HEK293 (cell line): ENCODE data around the gene RWDD1.

Experiments
- HOXD13 ChIP-seq: sonication (generic); formaldehyde crosslinking; IDR thresholded peaks from 2 replicates; pipeline ENCODE4 v1.8.0; 2022; ENCODE audit warnings: missing genetic modification reagents, borderline replicate concordance
- TRIM28 ChIP-seq: IDR thresholded peaks from 2 replicates; pipeline ENCODE4 v1.6.1; 2011; ENCODE audit warnings: low read length, control low read depth, borderline replicate concordance
- YY1 ChIP-seq: fragments of 450-650 bp; formaldehyde crosslinking; IDR thresholded peaks from 2 replicates; pipeline ENCODE4 v1.5.1; 2018; ENCODE audit warnings: missing biosample characterization, missing genetic modification characterization
- ZNF138 ChIP-seq: fragments of 450-650 bp; formaldehyde crosslinking; IDR thresholded peaks from 2 replicates; pipeline ENCODE4 v1.5.1; 2016; ENCODE audit warnings: missing biosample characterization, missing genetic modification characterization, borderline replicate concordance
- ZNF184 ChIP-seq: fragments of 450-650 bp; IDR thresholded peaks from 2 replicates; pipeline ENCODE4 v1.5.1; 2018; ENCODE audit warnings: missing biosample characterization, mild to moderate bottlenecking, missing genetic modification characterization
- ZNF19 ChIP-seq: fragments of 450-650 bp; formaldehyde crosslinking; IDR thresholded peaks from 2 replicates; pipeline ENCODE4; 2016; ENCODE audit warnings: missing biosample characterization, missing genetic modification characterization, low read depth
- ZNF211 ChIP-seq: fragments of 450-650 bp; formaldehyde crosslinking; IDR thresholded peaks from 2 replicates; pipeline ENCODE4 v1.5.1; 2016; ENCODE audit warnings: low read depth, missing biosample characterization, missing genetic modification characterization
- ZNF23 ChIP-seq: fragments of 450-650 bp; formaldehyde crosslinking; IDR thresholded peaks from 2 replicates; pipeline ENCODE4 v1.5.1; 2016; ENCODE audit warnings: missing biosample characterization, missing genetic modification characterization, borderline replicate concordance
- ZNF292 ChIP-seq: fragments of 450-650 bp; formaldehyde crosslinking; IDR thresholded peaks from 2 replicates; pipeline ENCODE4 v1.5.1; 2016; ENCODE audit warnings: low read depth, missing biosample characterization, missing genetic modification characterization, borderline replicate concordance
- ZNF335 ChIP-seq: fragments of 450-650 bp; formaldehyde crosslinking; conservative IDR thresholded peaks from 2 replicates; pipeline ENCODE4 v1.5.1; 2016; ENCODE audit warnings: missing biosample characterization, missing genetic modification characterization
- ZNF394 ChIP-seq: fragments of 450-650 bp; formaldehyde crosslinking; IDR thresholded peaks from 2 replicates; pipeline ENCODE4 v1.5.1; 2016; ENCODE audit warnings: missing biosample characterization, missing genetic modification characterization, mild to moderate bottlenecking, moderate library complexity, borderline replicate concordance
- ZNF660 ChIP-seq: fragments of 450-650 bp; IDR thresholded peaks from 2 replicates; pipeline ENCODE4 v1.5.1; 2018; ENCODE audit warnings: missing biosample characterization, mild to moderate bottlenecking, missing genetic modification characterization
- ZNF664 ChIP-seq: fragments of 450-650 bp; formaldehyde crosslinking; IDR thresholded peaks from 2 replicates; pipeline ENCODE4 v1.5.1; 2016; ENCODE audit warnings: missing biosample characterization, missing genetic modification characterization
- ZNF670 ChIP-seq: fragments of 450-650 bp; formaldehyde crosslinking; IDR thresholded peaks from 2 replicates; pipeline ENCODE4 v1.5.1; 2016; ENCODE audit warnings: missing biosample characterization, missing genetic modification characterization, low read depth
- ZNF777 ChIP-seq: fragments of 450-650 bp; formaldehyde crosslinking; IDR thresholded peaks from 2 replicates; pipeline ENCODE4 v1.5.1; 2017; ENCODE audit warnings: missing biosample characterization, missing genetic modification characterization, borderline replicate concordance
- ZNF791 ChIP-seq: fragments of 450-650 bp; formaldehyde crosslinking; IDR thresholded peaks from 2 replicates; pipeline ENCODE4 v1.5.1; 2016; ENCODE audit warnings: missing biosample characterization, missing genetic modification characterization
- ZNF843 ChIP-seq: fragments of 450-650 bp; formaldehyde crosslinking; IDR thresholded peaks from 2 replicates; pipeline ENCODE4 v1.5.1; 2016; ENCODE audit warnings: missing biosample characterization, missing genetic modification characterization
- ZSCAN30 ChIP-seq: fragments of 450-650 bp; IDR thresholded peaks from 2 replicates; pipeline ENCODE4 v1.5.1; 2018; ENCODE audit warnings: missing biosample characterization, mild to moderate bottlenecking, missing genetic modification characterization, moderate library complexity
- TF ChIP-seq, protein P1 (sequence below): fragments of 450-650 bp; formaldehyde crosslinking; conservative IDR thresholded peaks from 2 replicates; pipeline ENCODE4 v1.5.1; 2016; ENCODE audit warnings: low read depth, missing biosample characterization, missing genetic modification characterization
- TF ChIP-seq, protein P2 (sequence below): fragments of 450-650 bp; formaldehyde crosslinking; IDR thresholded peaks from 2 replicates; pipeline ENCODE4 v1.5.1; 2016; ENCODE audit warnings: missing biosample characterization, missing genetic modification characterization
- TF ChIP-seq, protein P3 (sequence below): fragments of 450-650 bp; formaldehyde crosslinking; IDR thresholded peaks from 2 replicates; pipeline ENCODE4 v1.5.1; 2016; ENCODE audit warnings: missing biosample characterization, missing genetic modification characterization, borderline replicate concordance
- TF ChIP-seq, protein P4 (sequence below): fragments of 450-650 bp; formaldehyde crosslinking; IDR thresholded peaks from 2 replicates; pipeline ENCODE4 v1.5.1; 2016; ENCODE audit warnings: missing biosample characterization, missing genetic modification characterization
- TF ChIP-seq, protein P5 (sequence below): fragments of 450-650 bp; formaldehyde crosslinking; conservative IDR thresholded peaks from 2 replicates; pipeline ENCODE4 v1.5.1; 2016; ENCODE audit warnings: low read depth, missing biosample characterization, missing genetic modification characterization

Gene RWDD1

DNA sequence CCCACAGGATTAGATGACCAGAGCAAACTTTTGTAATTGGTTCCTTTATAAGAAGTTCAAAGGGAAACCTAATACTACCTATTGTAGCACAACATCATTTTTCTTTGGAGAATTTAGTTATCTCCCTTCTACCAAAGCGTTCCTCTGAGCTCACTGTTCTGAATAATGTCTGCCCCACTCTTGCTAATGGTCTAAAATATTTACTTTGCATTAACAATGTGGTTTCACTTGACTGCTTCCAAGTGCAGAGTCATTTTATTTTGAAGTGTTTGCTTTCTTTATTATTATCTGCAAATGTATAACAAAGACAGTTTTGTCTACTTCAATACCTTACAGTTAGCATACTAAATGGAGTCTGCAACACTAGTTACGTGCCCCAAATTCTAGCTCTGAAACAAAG lies 40.9 kb upstream of the RWDD1 start (continued):
- TF ChIP-seq, protein P1, sequence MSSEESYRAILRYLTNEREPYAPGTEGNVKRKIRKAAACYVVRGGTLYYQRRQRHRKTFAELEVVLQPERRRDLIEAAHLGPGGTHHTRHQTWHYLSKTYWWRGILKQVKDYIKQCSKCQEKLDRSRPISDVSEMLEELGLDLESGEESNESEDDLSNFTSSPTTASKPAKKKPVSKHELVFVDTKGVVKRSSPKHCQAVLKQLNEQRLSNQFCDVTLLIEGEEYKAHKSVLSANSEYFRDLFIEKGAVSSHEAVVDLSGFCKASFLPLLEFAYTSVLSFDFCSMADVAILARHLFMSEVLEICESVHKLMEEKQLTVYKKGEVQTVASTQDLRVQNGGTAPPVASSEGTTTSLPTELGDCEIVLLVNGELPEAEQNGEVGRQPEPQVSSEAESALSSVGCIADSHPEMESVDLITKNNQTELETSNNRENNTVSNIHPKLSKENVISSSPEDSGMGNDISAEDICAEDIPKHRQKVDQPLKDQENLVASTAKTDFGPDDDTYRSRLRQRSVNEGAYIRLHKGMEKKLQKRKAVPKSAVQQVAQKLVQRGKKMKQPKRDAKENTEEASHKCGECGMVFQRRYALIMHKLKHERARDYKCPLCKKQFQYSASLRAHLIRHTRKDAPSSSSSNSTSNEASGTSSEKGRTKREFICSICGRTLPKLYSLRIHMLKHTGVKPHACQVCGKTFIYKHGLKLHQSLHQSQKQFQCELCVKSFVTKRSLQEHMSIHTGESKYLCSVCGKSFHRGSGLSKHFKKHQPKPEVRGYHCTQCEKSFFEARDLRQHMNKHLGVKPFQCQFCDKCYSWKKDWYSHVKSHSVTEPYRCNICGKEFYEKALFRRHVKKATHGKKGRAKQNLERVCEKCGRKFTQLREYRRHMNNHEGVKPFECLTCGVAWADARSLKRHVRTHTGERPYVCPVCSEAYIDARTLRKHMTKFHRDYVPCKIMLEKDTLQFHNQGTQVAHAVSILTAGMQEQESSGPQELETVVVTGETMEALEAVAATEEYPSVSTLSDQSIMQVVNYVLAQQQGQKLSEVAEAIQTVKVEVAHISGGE = no peak
- TF ChIP-seq ZNF777 (tag by site-specific recombination) (no peak), HOXD13 (CRISPR knock-in tag) (no peak), ZNF211 (tag by site-specific recombination) (no peak), ZNF292 (no peak), ZNF664 (tag by site-specific recombination) (no peak), ZNF335 (tag by site-specific recombination) (no peak), ZNF660 (tag by site-specific recombination) (no peak), ZNF23 (tag by site-specific recombination) (no peak), ZNF19 (tag by site-specific recombination) (no peak), ZNF791 (tag by site-specific recombination) (no peak), ZSCAN30 (tag by site-specific recombination) (peak; percentile 55; the same call in 1 of the 2 replicates), ZNF184 (no peak), ZNF394 (tag by site-specific recombination) (no peak), TRIM28 (peak; percentile 90; the same call in 1 of the 2 replicates), ZNF138 (tag by site-specific recombination) (no peak), ZNF843 (peak; percentile 85), ZNF670 (tag by site-specific recombination) (no peak), YY1 (tag by site-specific recombination) (no peak)
- TF ChIP-seq, protein P2, sequence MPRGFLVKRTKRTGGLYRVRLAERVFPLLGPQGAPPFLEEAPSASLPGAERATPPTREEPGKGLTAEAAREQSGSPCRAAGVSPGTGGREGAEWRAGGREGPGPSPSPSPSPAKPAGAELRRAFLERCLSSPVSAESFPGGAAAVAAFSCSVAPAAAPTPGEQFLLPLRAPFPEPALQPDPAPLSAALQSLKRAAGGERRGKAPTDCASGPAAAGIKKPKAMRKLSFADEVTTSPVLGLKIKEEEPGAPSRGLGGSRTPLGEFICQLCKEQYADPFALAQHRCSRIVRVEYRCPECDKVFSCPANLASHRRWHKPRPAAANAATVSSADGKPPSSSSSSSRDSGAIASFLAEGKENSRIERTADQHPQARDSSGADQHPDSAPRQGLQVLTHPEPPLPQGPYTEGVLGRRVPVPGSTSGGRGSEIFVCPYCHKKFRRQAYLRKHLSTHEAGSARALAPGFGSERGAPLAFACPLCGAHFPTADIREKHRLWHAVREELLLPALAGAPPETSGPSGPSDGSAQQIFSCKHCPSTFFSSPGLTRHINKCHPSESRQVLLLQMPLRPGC (tag by site-specific recombination) = peak; percentile 67
- TF ChIP-seq, protein P3, sequence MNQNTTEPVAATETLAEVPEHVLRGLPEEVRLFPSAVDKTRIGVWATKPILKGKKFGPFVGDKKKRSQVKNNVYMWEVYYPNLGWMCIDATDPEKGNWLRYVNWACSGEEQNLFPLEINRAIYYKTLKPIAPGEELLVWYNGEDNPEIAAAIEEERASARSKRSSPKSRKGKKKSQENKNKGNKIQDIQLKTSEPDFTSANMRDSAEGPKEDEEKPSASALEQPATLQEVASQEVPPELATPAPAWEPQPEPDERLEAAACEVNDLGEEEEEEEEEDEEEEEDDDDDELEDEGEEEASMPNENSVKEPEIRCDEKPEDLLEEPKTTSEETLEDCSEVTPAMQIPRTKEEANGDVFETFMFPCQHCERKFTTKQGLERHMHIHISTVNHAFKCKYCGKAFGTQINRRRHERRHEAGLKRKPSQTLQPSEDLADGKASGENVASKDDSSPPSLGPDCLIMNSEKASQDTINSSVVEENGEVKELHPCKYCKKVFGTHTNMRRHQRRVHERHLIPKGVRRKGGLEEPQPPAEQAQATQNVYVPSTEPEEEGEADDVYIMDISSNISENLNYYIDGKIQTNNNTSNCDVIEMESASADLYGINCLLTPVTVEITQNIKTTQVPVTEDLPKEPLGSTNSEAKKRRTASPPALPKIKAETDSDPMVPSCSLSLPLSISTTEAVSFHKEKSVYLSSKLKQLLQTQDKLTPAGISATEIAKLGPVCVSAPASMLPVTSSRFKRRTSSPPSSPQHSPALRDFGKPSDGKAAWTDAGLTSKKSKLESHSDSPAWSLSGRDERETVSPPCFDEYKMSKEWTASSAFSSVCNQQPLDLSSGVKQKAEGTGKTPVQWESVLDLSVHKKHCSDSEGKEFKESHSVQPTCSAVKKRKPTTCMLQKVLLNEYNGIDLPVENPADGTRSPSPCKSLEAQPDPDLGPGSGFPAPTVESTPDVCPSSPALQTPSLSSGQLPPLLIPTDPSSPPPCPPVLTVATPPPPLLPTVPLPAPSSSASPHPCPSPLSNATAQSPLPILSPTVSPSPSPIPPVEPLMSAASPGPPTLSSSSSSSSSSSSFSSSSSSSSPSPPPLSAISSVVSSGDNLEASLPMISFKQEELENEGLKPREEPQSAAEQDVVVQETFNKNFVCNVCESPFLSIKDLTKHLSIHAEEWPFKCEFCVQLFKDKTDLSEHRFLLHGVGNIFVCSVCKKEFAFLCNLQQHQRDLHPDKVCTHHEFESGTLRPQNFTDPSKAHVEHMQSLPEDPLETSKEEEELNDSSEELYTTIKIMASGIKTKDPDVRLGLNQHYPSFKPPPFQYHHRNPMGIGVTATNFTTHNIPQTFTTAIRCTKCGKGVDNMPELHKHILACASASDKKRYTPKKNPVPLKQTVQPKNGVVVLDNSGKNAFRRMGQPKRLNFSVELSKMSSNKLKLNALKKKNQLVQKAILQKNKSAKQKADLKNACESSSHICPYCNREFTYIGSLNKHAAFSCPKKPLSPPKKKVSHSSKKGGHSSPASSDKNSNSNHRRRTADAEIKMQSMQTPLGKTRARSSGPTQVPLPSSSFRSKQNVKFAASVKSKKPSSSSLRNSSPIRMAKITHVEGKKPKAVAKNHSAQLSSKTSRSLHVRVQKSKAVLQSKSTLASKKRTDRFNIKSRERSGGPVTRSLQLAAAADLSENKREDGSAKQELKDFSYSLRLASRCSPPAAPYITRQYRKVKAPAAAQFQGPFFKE = no peak
- TF ChIP-seq, protein P4, sequence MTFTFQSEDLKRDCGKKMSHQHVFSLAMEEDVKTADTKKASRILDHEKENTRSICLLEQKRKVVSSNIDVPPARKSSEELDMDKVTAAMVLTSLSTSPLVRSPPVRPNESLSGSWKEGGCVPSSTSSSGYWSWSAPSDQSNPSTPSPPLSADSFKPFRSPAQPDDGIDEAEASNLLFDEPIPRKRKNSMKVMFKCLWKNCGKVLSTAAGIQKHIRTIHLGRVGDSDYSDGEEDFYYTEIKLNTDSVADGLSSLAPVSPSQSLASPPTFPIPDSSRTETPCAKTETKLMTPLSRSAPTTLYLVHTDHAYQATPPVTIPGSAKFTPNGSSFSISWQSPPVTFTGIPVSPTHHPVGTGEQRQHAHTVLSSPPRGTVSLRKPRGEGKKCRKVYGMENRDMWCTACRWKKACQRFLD (tag by site-specific recombination) = no peak
- TF ChIP-seq, protein P5, sequence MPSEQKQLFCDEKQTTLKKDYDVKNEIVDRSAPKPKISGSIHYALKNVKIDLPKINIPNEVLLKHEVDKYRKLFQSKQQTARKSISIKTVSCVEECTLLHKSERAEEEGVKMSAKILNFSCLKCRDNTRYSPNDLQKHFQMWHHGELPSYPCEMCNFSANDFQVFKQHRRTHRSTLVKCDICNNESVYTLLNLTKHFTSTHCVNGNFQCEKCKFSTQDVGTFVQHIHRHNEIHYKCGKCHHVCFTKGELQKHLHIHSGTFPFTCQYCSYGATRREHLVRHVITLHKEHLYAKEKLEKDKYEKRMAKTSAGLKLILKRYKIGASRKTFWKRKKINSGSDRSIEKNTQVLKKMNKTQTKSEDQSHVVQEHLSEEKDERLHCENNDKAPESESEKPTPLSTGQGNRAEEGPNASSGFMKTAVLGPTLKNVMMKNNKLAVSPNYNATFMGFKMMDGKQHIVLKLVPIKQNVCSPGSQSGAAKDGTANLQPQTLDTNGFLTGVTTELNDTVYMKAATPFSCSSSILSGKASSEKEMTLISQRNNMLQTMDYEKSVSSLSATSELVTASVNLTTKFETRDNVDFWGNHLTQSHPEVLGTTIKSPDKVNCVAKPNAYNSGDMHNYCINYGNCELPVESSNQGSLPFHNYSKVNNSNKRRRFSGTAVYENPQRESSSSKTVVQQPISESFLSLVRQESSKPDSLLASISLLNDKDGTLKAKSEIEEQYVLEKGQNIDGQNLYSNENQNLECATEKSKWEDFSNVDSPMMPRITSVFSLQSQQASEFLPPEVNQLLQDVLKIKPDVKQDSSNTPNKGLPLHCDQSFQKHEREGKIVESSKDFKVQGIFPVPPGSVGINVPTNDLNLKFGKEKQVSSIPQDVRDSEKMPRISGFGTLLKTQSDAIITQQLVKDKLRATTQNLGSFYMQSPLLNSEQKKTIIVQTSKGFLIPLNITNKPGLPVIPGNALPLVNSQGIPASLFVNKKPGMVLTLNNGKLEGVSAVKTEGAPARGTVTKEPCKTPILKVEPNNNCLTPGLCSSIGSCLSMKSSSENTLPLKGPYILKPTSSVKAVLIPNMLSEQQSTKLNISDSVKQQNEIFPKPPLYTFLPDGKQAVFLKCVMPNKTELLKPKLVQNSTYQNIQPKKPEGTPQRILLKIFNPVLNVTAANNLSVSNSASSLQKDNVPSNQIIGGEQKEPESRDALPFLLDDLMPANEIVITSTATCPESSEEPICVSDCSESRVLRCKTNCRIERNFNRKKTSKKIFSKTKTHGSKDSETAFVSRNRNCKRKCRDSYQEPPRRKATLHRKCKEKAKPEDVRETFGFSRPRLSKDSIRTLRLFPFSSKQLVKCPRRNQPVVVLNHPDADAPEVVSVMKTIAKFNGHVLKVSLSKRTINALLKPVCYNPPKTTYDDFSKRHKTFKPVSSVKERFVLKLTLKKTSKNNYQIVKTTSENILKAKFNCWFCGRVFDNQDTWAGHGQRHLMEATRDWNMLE (tag by site-specific recombination) = no peak
